Forelimb muscle (tissue), 1 donor: ENCODE results near the gene DTWD2. TPM values are rescaled to one million over a fixed set of nuclear protein-coding genes. Genes with fewer than 3 reads are reported as not detected.
A peak's percentile ranks its signal among the peaks of the same experiment; 100 is the strongest.
"Not testable (repeated sequence)": the region's sequence is repeated elsewhere in the genome, so short reads cannot be mapped to it uniquely, and the experiment has no call there.

ENCODE experiments used
- DNase-seq: peaks from one replicate; pipeline ENCODE4 v3.0.0-alpha.2; 2013; ENCODE audit warnings: low read depth
- polyA plus RNA-seq: library from polyadenylated mRNA; unstranded; fragments of 120-200 nt; gene quantifications from one replicate; pipeline ENCODE4 v1.2.1, GENCODE V29; 2013; ENCODE audit not compliant: insufficient read length

Gene DTWD2
- polyA plus RNA-seq, 1 donor, result 7.8 TPM

DNA sequence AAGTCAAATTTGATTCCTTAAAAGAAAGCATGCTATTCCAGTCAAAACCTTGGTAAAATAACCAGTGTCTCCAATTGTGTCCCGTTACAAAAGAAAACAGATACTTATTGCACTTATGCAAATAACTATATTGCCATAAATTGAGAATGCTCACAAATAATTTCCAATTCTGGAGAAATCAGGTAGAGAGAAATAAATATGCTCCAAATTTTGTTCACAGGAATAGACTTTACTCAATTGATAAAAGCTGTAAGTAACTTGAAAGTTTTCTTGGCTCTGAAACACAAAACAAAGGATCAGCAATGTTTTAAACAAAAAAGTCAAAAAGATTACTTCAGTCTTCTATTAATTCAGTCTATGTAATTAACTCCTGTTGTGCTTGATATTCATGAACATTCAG, 7.8 kb upstream of the DTWD2 start:
- DNase-seq, result no peak

DNA sequence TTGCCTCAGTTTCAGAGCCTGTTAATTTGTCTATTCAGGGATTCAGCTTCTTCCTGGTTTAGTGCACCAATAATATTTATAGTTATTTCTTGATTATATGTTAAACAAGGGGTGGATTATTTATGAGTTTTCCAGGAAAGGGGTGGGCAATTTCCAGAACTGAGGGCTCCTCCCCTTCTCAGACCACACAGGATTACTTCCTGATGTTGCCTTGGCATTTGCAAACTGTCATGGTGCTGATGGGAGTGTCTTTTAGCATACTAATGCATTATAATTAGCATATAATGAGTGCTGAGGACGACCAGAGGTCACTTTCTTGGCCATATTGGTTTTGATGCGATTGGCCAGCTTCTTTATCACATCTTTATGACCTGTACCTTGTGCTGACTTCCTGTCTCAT, 6.2 kb upstream of the DTWD2 start:
- DNase-seq, result no peak

DNA sequence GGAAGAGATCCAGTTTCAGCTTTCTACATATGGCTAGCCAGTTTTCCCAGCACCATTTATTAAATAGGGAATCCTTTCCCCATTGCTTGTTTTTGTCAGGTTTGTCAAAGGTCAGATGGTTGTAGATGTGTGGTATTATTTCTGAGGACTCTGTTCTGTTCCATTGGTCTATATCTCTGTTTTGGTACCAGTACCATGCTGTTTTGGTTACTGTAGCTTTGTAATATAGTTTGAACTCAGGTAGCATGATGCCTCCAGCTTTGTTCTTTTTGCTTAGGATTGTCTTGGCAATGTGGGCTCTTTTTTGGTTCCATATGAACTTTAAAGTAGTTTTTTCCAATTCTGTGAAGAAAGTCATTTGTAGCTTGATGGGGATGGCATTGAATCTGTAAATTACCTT, 4.8 kb upstream of the DTWD2 start:
- DNase-seq, result not testable (repeated sequence)

DNA sequence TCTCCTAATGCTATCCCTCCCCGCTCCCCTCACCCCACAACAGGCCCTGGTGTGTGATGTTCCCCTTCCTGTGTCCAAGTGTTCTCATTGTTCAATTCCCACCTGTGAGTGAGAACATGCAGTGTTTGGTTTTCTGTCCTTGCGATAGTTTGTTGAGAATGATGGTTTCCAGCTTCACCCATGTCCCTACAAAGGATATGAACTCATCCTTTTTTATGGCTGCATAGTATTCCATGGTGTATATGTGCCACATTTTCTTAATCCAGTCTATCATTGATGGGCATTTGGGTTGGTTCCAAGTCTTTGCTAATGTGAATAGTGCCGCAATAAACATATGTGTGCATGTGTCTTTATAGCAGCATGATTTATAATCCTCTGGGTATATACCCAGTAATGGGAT, 3.7 kb upstream of the DTWD2 start:
- DNase-seq, result not testable (repeated sequence)

DNA sequence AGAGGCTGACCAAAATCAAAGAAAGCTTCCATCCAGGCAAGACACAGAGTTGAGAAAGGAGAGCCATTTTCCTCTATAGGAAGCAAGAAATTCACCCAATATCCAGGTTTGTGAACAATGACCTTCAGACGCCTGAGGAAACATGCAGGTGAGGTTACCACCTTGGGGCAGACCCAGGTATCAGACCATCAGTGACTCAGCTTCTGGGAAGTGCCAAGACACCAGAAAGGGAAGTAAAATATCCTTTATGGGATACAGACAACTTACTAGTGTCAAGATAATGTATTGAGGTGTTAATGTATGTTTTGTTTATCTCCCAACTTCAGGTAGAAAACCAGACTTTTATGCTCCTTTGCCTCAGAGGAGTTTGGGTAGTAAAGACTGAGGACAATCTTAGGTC, 2.2 kb upstream of the DTWD2 start:
- DNase-seq, result no peak

DNA sequence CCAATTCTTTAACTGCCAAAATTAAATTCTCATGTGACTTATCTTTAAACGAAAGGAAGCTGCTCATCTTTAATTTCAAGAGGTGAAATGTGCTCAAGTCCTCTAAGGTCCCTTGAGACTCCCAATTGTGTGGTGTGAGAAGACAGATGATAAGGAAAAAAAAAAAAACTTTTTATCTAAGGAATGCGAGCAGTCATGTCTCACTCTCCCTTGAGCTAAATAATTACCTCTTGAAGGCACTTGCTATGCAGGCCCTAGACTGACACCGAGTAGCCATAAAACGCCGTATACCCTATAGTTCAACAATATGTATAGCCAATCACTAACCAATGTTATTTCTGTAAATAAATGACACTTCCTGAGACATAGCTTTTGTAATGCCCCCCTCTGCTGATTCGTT, 1.5 kb upstream of the DTWD2 start:
- DNase-seq, result no peak

DNA sequence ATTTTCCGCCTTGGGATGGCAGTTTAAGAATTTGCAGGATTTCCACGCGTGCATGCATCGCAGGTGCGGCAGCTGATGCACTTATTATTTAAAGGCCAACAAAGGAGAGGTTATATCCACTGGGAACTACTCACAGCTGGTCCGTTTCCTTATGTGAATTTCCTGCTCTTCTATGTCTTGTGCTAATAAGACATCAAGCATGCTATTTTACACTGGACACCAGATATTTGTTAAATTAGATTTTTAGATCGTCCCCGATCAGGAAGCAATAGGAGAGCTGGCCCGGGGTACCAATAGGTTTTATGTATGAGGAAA, 476 bp upstream of the DTWD2 start:
- DNase-seq, result no peak

DNA sequence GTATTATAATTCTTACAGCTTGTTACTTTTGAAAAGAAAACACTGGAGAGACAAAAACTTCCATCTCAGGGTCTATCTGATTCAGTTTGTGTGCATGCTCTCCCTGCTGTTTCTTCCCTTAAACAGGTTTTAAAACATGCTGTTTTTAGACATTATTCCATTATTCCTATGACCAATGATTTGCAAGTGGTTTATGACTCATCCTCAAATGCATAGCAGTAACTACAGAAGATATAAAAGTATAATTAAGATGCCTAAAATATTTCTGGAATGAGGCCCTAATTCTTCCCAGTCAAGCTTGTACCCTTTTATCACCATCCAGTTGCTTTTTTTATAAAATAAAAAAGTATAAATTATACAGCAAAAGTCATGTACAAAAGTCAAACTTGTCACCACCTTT, 3.7 kb downstream of the DTWD2 start:
- no peak for DNase-seq

DNA sequence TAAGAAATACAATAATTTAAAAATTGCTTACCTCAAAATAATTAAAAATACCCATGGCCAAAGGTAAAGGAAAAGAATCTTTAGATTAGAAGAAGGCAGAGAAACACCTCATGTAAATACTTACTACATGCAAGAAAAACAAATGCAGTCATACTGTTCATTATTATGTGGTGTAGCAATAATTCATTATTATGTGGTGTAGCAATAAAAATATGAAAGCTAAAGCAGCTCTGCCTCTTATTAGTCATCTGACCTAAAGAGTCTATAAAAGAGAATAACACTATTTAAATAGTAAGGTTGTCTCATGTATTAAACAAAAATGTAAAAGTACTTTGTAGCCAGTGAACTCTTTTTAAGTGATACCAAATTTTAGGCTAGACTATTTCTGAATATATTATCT, 6.6 kb downstream of the DTWD2 start:
- no peak for DNase-seq

DNA sequence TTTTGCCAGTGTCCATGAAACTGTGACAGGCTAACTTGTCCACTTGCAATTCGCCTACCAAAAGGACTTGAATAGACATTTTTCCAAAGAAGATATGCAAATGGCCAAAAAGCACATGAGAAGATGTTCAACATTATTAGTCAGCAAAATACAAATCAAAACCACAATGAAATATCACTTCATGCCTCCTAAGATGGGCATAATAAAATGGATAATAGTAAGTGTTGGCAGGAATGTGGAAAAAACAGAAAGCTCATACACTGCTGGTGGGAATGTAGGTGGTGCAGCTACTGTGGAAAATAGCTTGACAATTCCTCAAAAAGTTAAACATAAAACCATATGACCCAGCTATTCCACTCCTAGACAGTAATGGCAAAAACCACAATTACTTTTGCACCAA, 7.9 kb downstream of the DTWD2 start:
- no peak for DNase-seq

DNA sequence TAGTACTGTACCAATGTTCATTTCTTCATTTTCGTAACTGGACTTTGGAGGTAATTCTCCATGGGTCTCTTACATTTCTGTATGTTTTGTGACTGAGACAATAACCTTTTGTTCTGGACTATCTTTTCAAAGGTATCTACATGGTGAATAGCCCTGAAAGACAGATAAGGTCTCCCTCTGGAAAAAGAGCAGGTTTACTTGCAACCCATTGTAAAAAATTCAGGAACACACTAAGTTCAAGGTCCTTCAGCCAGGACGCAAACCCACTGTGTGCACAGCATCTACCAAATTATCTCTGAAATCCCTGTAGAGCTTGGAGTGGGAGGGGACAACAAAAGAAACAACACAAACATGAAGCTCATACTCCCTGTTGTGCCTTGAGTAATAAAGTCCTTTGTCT, 8.3 kb downstream of the DTWD2 start:
- no peak for DNase-seq

DNA sequence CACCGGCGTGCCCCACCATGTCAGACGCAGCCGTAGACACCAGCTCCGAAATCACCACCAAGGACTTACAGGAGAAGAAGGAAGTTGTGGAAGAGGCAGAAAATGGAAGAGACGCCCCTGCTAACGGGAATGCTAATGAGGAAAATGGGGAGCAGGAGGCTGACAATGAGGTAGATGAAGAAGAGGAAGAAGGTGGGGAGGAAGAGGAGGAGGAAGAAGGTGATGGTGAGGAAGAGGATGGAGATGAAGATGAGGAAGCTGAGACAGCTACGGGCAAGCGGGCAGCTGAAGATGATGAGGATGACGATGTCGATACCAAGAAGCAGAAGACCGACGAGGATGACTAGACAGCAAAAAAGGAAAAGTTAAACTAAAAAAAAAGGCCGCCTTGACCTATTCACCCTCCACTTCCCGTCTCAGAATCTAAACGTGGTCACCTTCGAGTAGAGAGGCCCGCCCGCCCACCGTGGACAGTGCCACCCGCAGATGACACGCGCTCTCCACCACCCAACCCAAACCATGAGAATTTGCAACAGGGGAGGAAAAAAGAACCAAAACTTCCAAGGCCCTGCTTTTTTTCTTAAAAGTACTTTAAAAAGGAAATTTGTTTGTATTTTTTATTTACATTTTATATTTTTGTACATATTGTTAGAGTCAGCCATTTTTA, 14.4 kb downstream of the DTWD2 start:
- DNase-seq, result not testable (repeated sequence)

DNA sequence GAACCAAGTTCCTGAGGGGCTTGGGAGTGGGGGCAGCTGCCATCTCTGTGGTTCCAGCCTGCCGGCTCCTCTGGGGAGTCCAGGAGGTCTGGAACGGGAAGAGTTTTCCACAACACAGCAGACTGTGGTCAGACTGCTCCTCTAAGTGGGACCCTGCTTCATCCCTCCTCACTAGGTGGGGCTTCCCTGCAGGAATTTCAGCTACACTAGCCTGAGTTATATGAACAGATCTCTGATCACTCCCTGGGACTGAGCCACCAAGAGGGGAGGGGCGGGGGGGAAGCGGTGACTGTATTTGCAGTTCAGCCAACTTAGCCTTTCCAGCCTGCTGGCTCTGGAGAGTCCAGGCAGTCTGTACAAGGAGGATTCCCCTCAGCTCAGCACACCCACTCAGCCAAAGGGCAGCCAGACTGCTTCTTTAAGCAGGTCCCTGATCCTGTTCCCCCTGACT, 19.4 kb downstream of the DTWD2 start:
- no peak for DNase-seq

DNA sequence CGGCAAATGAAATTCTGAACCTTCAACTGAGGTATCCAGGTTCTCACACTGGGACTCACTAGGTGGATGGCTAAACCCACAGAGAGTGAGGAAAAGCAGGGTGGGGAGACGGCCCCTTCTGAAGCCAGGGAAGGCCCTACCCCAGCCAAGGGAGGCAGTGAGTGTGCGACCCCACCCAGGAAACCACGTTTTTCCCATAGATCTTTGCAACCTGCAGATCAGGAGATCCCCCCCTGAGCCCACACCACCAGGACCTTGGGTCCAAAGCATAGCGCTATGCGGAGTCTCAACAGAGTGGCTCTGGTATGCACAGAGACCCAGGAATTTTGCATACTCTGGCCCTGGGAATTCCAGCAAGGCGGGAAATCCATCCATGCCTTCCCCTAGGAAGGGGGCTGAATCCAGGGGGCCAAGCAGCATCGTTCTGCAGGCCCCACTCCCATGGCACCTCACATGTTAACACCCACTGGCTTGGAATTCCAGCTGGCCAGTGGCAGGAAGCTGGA, 19.9 kb downstream of the DTWD2 start:
- DNase-seq, result no peak

DNA sequence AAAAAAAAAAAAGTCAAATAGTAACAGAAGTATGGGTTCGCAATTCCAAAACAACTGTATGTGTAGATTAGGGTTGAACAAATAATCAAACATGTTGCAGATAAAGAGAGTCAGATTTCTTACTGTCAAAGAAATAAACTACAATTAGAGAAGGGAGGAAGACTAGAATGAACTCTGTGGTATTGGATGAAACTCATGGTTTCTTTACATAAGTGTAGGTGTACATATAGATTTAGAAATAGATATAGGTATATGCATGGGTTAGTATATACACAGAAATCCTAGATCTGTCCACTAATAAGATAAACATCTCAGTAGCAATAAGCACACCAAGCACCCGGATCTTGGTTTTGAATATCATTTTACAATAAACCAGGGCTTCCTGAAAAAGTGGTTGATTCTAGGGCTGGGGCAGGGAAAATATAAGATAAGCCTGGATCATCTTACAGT, 21.3 kb downstream of the DTWD2 start:
- DNase-seq, result no peak

DNA sequence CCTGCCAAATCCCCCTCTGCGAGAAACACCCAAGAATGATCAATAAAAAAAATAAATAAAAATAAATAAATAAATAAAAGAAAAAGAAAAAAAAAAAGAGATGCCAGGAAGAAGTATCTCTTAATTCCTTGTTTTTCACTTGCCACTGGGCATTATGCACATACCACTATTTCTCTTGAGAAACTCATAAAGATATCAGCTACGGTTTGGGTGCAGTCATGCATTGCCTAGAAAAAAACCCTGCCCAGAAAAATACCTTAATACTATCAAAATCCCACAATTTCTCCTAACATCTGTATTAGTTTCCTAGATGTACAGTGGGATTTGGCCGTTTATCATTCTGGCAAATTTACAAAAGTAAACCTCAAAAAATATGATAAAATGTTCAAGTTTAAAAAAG, 22.5 kb downstream of the DTWD2 start:
- no peak for DNase-seq

DNA sequence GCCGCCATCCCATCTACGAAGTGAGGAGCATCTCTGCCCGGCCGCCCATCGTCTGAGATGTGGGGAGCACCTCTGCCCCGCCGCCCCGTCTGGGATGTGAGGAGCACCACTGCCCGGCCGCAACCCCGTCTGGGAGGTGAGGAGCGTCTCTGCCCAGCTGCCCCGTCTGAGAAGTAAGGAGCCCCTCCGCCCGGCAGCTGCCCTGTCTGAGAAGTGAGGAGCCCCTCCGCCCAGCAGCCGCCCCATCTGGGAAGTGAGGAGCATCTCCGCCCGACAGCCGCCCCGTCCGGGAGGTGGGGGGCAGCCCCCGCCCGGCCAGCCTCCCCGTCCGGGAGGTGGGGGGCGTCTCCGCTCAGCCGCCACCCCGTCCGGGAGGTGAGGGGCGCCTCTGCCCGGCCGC, 23.4 kb downstream of the DTWD2 start:
- not testable (repeated sequence) for DNase-seq

DNA sequence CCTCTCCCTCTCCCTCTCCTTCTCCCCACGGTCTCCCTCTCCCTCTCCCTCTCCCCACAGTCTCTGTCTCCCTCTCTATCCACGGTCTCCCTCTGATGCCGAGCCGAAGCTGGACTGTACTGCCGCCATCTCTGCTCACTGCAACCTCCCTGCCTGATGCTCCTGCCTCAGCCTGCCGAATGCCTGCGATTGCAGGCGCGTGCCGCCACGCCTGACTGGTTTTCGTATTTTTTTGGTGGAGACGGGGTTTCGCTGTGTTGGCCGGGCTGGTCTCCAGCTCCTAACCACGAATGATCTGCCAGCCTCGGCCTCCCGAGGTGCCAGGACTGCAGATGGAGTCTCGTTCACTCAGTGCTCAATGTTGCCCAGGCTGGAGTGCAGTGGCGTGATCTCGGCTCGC, 24.0 kb downstream of the DTWD2 start:
- DNase-seq, result not testable (repeated sequence)

DNA sequence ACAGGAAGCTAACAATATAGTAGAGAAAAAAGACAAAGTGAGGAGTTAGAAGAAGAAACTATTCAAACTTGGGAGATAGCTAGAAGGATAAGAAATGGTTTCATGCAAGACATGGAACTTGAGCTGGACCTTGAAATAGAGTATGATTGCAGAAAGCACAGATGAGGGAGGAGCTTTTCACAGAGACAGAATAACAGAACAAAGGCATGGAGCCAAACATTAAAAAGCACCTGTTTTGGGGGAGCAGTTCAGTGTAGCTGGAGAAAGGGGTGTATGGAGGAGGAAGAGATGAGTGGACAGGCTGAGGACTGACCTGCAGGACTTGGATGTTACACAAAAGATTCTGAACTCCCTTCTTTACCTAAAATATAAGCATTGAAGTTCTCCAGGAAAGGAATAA, 25.2 kb downstream of the DTWD2 start:
- DNase-seq, result no peak

DNA sequence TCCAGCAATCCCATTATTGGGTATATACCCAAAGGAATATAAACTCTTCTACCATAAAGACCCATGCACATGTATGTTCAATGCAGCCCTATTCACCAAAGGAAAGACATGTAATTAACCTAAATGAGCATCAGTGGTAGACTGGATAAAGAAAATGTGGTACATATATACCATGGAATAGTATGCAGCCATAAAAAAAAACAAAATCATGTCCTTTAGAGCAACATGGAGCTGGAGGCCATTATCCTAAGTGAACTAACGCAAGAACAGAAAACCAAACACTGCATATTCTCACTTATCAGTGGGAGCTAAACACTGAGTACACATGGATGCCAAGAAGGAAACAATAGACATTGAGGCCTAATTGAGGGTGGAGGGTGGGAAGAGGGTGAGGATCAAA, 27.8 kb downstream of the DTWD2 start:
- DNase-seq, result no peak

DNA sequence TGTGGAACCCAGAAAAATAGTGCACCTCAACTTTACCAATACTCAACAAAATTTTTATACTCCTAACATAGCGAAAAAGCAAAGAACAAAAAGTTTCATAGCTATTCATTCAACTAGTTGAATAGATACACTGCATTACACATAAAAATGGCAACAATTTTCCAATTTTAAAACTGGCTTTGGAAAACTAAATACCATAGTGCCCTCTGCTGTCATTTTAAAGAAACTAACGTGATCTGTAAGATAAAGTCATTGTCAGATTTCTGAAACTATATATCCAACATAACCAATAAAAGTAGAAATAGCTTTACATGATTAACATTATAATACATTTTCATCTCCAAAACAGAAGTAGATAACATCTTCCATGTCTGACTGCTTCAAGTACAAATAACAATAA, 31.6 kb downstream of the DTWD2 start:
- DNase-seq, result peak; percentile 26

DNA sequence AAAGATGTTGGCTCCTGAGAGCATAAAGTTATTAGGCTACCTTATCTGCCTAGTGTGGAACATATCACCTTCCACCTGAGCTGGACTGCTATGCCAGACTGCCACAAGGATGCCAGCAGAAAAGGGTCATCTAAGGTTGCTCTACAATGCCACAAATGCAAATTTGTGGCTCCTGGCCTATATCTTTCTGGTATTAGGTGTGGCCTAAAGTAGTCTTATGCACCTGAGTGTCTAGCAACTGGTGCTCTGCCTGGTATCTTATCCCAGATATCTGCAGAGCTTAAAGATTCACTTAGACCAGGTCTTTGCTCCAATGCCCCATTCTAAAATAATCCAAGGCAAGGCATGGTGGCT, 34.7 kb downstream of the DTWD2 start:
- no peak for DNase-seq

DNA sequence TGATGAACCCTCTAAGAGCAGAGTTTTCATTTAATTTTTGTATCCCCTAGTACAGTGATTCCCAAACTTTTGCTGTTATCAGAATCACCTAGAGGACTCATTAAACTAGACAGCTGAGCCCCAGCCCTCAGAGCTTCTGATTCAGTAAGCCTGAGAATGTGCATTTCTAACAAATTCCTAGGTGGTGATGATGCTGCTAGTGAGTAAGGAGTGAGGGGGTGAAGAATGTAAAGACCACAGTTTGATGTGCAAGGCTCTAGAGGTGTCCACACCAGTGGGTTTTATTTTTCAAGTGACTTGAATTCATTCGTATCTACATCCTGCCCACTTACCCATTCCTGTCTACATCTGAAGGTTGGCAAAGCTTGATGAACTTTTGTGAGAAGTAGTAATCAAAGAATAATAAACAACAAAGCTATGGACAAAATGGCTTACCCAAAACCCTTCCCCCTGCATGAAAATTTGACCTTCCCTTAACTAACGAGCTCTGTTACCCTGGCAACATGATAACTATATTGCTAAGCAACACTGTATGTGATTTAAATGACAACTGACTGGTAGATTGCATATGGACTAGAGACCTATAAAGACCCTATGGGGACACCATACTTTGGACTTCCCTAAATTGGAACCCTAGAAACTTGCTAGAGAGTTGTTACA, 35.2 kb downstream of the DTWD2 start:
- no peak for DNase-seq

DNA sequence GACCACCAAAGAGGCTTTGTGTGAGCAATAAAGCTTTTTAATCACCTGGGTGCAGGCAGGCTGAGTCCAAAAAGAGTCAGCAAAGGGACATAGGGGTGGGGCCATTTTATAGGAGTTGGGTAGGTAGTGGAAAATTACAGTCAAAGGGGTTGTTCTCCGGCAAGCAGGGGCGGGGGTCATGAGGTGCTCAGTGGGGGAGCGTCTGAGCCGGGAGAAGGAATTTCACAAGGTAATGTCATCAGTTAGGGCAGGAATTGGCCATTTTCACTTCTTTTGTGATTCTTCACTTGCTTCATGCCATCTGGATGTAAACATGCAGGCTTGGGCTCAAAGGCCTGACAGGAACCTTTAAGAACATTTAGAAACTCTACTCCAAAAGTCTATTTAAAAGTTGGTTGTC, 36.0 kb downstream of the DTWD2 start:
- not testable (repeated sequence) for DNase-seq
